HepG2 (cell line): ENCODE measurements around the gene MMS19. TPM values are rescaled to one million over a fixed set of nuclear protein-coding genes. Genes with fewer than 3 reads are reported as not detected.
A peak's percentile ranks its signal among the peaks of the same experiment; 100 is the strongest.

Experiments
- ATAD3A ChIP-seq: sonication (generic); formaldehyde crosslinking; IDR thresholded peaks from 2 replicates; pipeline ENCODE4 v1.4.0; 2020; ENCODE audit warnings: missing genetic modification reagents
- ATF7-NPFF ChIP-seq: sonication (generic); formaldehyde crosslinking; IDR thresholded peaks from 2 replicates; pipeline ENCODE4 v1.8.1; 2023; ENCODE audit warnings: mild to moderate bottlenecking, low read depth, missing genetic modification reagents, moderate library complexity
- BRCA1 ChIP-seq: sonication (generic); formaldehyde crosslinking; IDR thresholded peaks from 2 replicates; pipeline ENCODE4 v1.4.0; 2020; ENCODE audit warnings: missing genetic modification reagents
- ERF ChIP-seq: IDR thresholded peaks from 2 replicates; pipeline ENCODE4 v1.6.1; 2018; ENCODE audit warnings: missing biosample characterization, missing genetic modification reagents
- ESRRA ChIP-seq: sonication (generic); formaldehyde crosslinking; IDR thresholded peaks from 2 replicates; pipeline ENCODE4 v1.5.1; 2020; ENCODE audit warnings: mild to moderate bottlenecking, low read depth, missing genetic modification reagents
- HMGXB3 ChIP-seq: sonication (generic); formaldehyde crosslinking; IDR thresholded peaks from 2 replicates; pipeline ENCODE4 v1.4.0; 2020; ENCODE audit warnings: missing genetic modification reagents, borderline replicate concordance
- PITX1 ChIP-seq: sonication (generic); formaldehyde crosslinking; IDR thresholded peaks from 2 replicates; pipeline ENCODE4 v1.5.1; 2020; ENCODE audit warnings: mild to moderate bottlenecking, missing genetic modification reagents
- RBAK ChIP-seq: sonication (generic); formaldehyde crosslinking; IDR thresholded peaks from 2 replicates; pipeline ENCODE4 v1.5.1; 2020; ENCODE audit warnings: mild to moderate bottlenecking, missing genetic modification reagents
- RXRA ChIP-seq: sonication (generic); formaldehyde crosslinking; IDR thresholded peaks from 2 replicates; pipeline ENCODE4 v1.5.1; 2020; ENCODE audit warnings: missing genetic modification reagents
- ZBTB7B ChIP-seq: sonication (generic); formaldehyde crosslinking; IDR thresholded peaks from 2 replicates; pipeline ENCODE4 v1.4.0; 2020; ENCODE audit warnings: missing genetic modification reagents
- ZHX1 ChIP-seq: sonication (generic); formaldehyde crosslinking; IDR thresholded peaks from 2 replicates; pipeline ENCODE4 v1.8.1; 2022; ENCODE audit warnings: low read depth, mild to moderate bottlenecking, missing genetic modification reagents
- ZNF142 ChIP-seq: sonication (generic); formaldehyde crosslinking; IDR thresholded peaks from 2 replicates; pipeline ENCODE4 v1.4.0; 2020; ENCODE audit warnings: missing genetic modification reagents
- ZNF234 ChIP-seq: sonication (generic); formaldehyde crosslinking; conservative IDR thresholded peaks from 2 replicates; pipeline ENCODE4 v1.5.1; 2020; ENCODE audit warnings: mild to moderate bottlenecking, missing genetic modification reagents
- ZNF430 ChIP-seq: sonication (generic); formaldehyde crosslinking; IDR thresholded peaks from 2 replicates; pipeline ENCODE4 v1.9.0; 2021; ENCODE audit warnings: mild to moderate bottlenecking, missing genetic modification reagents
- ZNF605 ChIP-seq: sonication (generic); formaldehyde crosslinking; IDR thresholded peaks from 2 replicates; pipeline ENCODE4 v1.8.0; 2022; ENCODE audit warnings: mild to moderate bottlenecking, missing genetic modification reagents
- ZSCAN21 ChIP-seq: sonication (generic); formaldehyde crosslinking; IDR thresholded peaks from 2 replicates; pipeline ENCODE4 v1.8.0; 2022; ENCODE audit warnings: mild to moderate bottlenecking, missing genetic modification reagents, moderate library complexity, borderline replicate concordance
- polyA plus RNA-seq, 8 experiments: library from polyadenylated mRNA; depleted of rRNA in 3 of 8; stranded (reverse) in 7 of 8; unstranded in 1 of 8; fragments of >200 nt; fragmentation: Illumina TruSeq in 4 of 8; extraction: Trizol in 4 of 8; gene quantifications; 2 replicates each; pipeline versions ENCODE4 v1.2.1 to v1.2.3, GENCODE V29; 2011 to 2016; ENCODE audit warnings: low read depth in 4 of 8, missing spikeins in 1 of 8, mixed read lengths in 1 of 8; ENCODE audit not compliant: insufficient read depth in 1 of 8
- total RNA-seq, 5 experiments: library from RNA; depleted of rRNA; stranded (reverse); fragments of >200 nt; fragmentation: Illumina TruSeq; extraction: Trizol; gene quantifications; 2 replicates each; pipeline ENCODE4 v1.2.3, GENCODE V29; 2016; ENCODE audit warnings: low read depth in 1 of 5

Gene MMS19
- total and polyA plus RNA-seq, 2 of the 13 experiments (the other 11 are each of a cell fraction or from before 2014, with no cell fraction given), result 76.4 to 107 TPM

- peak; percentile 93 for TF ChIP-seq PITX1 (CRISPR knock-in tag)
- TF ChIP-seq ATAD3A, result no peak
- peak; percentile 81 for TF ChIP-seq ERF
- TF ChIP-seq ESRRA (CRISPR knock-in tag), result no peak
- TF ChIP-seq ZNF605, result 0 out of 2 replicates have a peak, but pooled peaks have one; percentile 30
- TF ChIP-seq RBAK (CRISPR knock-in tag), result no peak
- TF ChIP-seq HMGXB3, result peak; percentile 73; the same call in 1 of the 2 replicates
- no peak for TF ChIP-seq BRCA1 (CRISPR knock-in tag)
- no peak for TF ChIP-seq ZNF234
- peak; percentile 56; the same call in 1 of the 2 replicates for TF ChIP-seq ZHX1
- TF ChIP-seq ZBTB7B (CRISPR knock-in tag), result no peak
- TF ChIP-seq RXRA, result peak; percentile 52
- TF ChIP-seq ATF7-NPFF (CRISPR knock-in tag), result peak; percentile 89
- TF ChIP-seq ZSCAN21 (CRISPR knock-in tag), result peak; percentile 83; the same call in 1 of the 2 replicates
- 0 out of 2 replicates have a peak, but pooled peaks have one; percentile 42 for TF ChIP-seq ZNF430
- 0 out of 2 replicates have a peak, but pooled peaks have one; percentile 47 for TF ChIP-seq ZNF142 (CRISPR knock-in tag)
Observed at GRCh38 chr10:97425964-97426775, 72.1 kb downstream of the MMS19 start, which contains the start of gene PGAM1 (continued).
